H1 (cell line): ENCODE measurements around the gene CLIP3. TPM values are rescaled to one million over a fixed set of nuclear protein-coding genes. Genes with fewer than 3 reads are reported as not detected.

Experiments used
- CBX8 ChIP-seq: fragments of 300-800, 300-1000 bp; sonication (generic); IDR thresholded peaks from 2 replicates; pipeline ENCODE4 v1.7.1; 2016; ENCODE audit warnings: low read depth, low read length, borderline replicate concordance
- CHD2 ChIP-seq: IDR thresholded peaks from 2 replicates; pipeline ENCODE4 v1.6.1; 2012; ENCODE audit warnings: low read length, improper control_type of control experiment
- GABPA ChIP-seq: IDR thresholded peaks from 2 replicates; pipeline ENCODE4 v1.6.1; 2011; ENCODE audit warnings: mild to moderate bottlenecking, low read length, moderate library complexity, borderline replicate concordance; ENCODE audit not compliant: insufficient read depth
- KDM1A ChIP-seq: fragments of 200-600, 300-600 bp; sonication (generic); IDR thresholded peaks from 2 replicates; pipeline ENCODE4 v1.7.1; 2016; ENCODE audit warnings: mild to moderate bottlenecking, low read length, borderline replicate concordance
- POLR2A ChIP-seq, 2 experiments: IDR thresholded peaks; 1 replicate in 1 of 2; 2 replicates in 1 of 2; pipeline ENCODE4 v1.6.1; 2011; ENCODE audit warnings: low read depth in 2 of 2, low read length in 2 of 2, mild to moderate bottlenecking in 2 of 2; ENCODE audit errors: control extremely low read depth in 1 of 2
- SIN3A ChIP-seq, 2 experiments: IDR thresholded peaks in 1 of 2; conservative IDR thresholded peaks in 1 of 2; 2 replicates each; pipeline ENCODE4 v1.6.1; 2011 to 2012; ENCODE audit warnings: low read length in 2 of 2, improper control_type of control experiment in 1 of 2, low read depth in 1 of 2, mild to moderate bottlenecking in 1 of 2
- TCF12 ChIP-seq: IDR thresholded peaks from 2 replicates; pipeline ENCODE4 v1.6.1; 2011; ENCODE audit warnings: low read depth, mild to moderate bottlenecking, low read length
- polyA plus RNA-seq, 7 experiments: library from polyadenylated mRNA; depleted of rRNA in 3 of 7; stranded (reverse) in 5 of 7; unstranded in 2 of 7; fragments of >200 nt in 5 of 7; fragments of 200-250 nt in 2 of 7; gene quantifications; 1 replicate in 5 of 7; 2 replicates in 1 of 7; 4 replicates in 1 of 7; pipeline versions ENCODE4 v1.2.1 to v1.2.3, GENCODE V29; 2011 to 2013; ENCODE audit warnings: missing spikeins in 2 of 7, mixed read lengths in 2 of 7
- total RNA-seq: library from RNA; stranded (reverse); fragmentation: NEBNext Ultra II Directional; extraction: Animal tissue kit (Norgen Biotek cat#: 25700); gene quantifications from 2 replicates; pipeline ENCODE4 v1.2.1, GENCODE V29; 2021

CLIP3 gene
- total and polyA plus RNA-seq, 2 of the 8 experiments (the other 6 are each of a cell fraction or from before 2014, with no cell fraction given), result 5.9 to 21.7 TPM

- TF ChIP-seq CHD2 (peak; percentile 82), GABPA (no peak), SIN3A (conservative IDR thresholded peaks at IDR 0.05 in 1 of 2, IDR thresholded peaks at IDR 0.05 in 1 of 2; ENCODE audit: low read depth in 1 of 2, low read length in 2 of 2) (peak; percentile 77 to 78; a peak in 3 of 4 replicates), CBX8 (no peak), KDM1A (no peak), POLR2A (IDR thresholded peaks at IDR 0.05; ENCODE audit: control extremely low read depth in 1 of 2, low read depth in 2 of 2, low read length in 2 of 2) (no peak), TCF12 (no peak)
- TF ChIP-seq, all 59 proteins: peak for 15
Observed at GRCh38 chr19:36014012-36014924, 18.4 kb downstream of the CLIP3 start, which contains the start of gene ALKBH6 (continued).
